GM19025 (cell line): Measurements from ENCODE around the gene OCA2.
A peak's percentile ranks its signal among the peaks of the same experiment; 100 is the strongest.
"Not testable (repeated sequence)": the region's sequence is repeated elsewhere in the genome, so short reads cannot be mapped to it uniquely, and the experiment has no call there.

Experiments used
- ATAC-seq: cut with Tn5 transposase; IDR thresholded peaks from one replicate; pipeline ENCODE4 v1.9.1; 2021; ENCODE audit warnings: mild to moderate bottlenecking, low read depth, moderate library complexity; ENCODE audit not compliant: unreplicated experiment

The OCA2 gene

DNA sequence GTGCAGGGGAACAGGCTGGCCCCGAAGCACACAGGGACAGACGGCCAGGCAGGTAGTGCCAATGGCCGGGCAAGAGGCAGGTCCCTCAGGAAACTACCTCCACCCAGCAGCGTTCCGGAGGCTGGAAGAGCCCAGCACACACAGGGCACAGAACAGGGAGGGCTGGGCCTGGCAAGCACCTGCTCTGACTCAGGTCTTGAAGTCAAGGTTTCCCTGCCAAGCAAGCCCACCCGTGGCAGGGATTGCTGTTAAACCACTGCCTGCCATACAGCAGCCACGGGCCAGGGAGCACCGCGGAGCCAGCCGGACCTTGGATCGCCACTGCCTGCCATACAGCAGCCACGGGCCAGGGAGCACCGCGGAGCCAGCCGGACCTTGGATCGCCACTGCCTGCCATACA is 22.5 kb upstream of the OCA2 start:
- ATAC-seq, result not testable (repeated sequence)

DNA sequence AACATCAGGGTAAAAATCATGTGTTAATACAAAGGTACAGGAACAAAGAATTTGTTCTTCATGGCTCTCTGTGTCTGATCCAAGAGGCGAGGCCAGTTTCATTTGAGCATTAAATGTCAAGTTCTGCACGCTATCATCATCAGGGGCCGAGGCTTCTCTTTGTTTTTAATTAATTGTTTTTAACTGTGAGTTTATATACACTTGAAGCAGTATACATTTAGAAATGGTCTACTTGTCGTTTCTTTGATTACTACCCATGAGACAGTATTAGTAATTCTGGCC is 21.2 kb upstream of the OCA2 start:
- ATAC-seq, result no peak

DNA sequence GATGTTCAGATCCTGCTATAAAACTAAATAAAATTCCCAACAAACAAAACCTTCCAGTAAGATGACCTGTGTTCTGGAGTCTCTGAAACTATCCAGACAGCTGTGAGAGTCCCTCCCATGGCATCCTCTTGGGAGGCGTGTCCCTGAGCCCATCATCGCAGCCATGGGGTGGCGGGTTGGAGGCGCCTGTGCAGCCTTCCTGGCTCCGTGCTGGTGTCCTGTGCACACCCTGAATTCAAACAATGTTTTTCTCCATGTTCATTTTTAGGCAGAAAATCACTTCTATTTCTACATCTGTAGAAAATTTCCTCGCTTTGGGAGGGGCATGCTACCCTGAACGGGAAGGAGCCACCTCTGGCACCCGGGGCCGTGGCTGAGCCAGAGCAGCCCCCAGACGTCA is 19.4 kb upstream of the OCA2 start:
- no peak for ATAC-seq

DNA sequence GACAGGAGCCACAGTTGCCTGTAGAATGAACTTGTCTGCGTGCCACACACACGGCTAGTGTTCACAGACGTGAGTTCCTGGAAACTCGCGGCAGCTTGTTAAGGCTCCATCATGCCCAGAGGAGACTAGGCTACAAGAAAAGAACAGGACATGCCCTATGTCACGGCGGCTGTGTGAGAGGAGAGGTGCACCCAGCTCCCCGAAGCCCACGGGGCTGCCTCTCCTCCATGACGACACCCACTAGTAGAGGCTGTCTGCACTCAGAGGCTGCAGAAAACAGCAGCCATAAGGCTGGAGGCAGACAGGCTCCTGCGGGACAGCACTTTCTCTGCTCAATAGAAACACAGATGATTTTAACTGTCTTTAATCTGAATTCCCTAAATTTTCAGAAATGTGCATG is 19.0 kb upstream of the OCA2 start:
- no peak for ATAC-seq

DNA sequence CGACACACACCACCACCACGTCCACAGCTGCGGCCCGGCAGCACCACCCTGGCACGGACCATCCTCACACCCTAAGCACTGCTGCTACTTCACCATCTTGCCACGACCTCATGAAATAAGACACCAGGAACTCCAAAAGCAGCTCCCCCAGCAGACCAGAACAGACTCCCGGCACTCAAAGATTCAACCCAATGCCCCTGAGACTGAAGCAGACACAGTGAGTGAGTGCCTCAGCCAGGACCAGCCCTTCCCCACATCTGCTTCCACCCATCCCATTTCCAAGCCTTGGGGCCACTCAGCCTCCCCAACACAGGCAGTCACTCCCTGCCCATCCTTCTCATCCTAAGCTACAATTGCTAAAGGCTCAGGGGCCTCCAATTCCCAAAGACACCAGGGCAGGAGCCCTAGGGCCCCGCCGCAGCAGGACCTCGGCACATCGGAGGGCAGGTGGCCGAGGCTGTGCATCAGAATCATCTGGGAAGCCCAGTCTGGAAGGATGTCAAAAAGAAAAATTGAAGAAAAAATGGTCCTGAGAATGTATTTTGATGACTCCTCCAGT is 18.4 kb upstream of the OCA2 start:
- no peak for ATAC-seq

DNA sequence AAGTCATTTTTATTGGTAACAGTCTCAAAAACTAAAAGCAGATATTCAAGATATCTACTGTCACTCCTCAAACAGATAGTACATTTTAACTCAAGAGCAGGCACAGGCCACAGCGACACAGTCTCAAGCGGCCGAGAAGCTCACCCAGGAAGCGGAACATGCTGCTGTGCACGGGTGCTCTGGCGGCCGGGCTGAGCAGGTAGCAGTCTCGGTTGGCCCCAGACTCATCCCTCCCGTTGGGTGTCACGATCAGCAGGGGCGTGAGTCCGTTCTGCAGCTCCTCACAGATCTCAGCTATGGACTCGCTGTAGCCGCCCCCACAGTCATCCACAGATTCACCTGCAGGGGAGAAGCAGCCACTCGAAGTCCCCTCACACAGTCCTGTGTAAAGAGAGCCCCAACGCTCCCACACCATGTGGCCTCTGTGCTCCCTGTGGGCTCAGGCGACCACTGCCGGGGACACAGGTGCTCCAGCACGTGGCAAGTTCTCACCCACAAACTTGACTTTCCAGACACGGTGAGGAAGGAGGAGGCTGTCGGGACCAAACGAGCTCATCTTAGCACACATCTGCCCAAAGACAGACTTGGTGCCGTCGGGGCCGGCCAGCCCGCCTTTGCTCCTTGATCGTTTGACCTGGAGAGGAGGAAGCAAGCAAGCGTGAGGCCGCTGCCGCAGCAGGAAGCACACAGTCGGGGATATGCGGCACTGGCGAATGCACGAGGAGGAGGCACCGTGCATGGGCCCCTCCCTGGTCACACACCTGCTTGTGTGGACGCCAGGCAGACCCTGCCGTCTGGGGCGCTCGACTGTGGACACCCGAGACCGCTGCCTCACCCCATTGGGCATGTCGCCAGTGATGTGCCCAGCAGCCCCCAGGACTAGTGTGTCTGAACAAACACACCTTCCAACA is 17.7 kb upstream of the OCA2 start:
- no peak for ATAC-seq

DNA sequence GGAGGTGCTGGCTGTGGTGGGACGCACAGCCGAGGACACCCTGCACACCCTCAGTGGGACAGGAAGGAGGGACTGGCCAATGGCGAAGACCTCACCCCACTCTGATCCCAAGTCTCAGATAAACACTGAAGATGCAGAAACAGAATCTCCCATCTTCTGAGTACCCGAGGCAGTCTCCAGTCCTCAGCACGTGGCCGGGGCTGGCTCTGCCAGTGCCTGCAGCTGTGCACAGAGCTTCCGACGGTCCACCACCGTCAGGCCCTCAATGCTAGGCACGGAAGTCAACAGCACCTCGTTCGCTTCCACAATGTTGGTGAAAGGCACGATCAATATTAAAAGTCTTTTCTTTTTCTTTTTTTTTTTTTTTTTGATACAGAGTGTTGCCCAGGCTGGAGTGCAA is 16.8 kb upstream of the OCA2 start:
- ATAC-seq, result no peak

DNA sequence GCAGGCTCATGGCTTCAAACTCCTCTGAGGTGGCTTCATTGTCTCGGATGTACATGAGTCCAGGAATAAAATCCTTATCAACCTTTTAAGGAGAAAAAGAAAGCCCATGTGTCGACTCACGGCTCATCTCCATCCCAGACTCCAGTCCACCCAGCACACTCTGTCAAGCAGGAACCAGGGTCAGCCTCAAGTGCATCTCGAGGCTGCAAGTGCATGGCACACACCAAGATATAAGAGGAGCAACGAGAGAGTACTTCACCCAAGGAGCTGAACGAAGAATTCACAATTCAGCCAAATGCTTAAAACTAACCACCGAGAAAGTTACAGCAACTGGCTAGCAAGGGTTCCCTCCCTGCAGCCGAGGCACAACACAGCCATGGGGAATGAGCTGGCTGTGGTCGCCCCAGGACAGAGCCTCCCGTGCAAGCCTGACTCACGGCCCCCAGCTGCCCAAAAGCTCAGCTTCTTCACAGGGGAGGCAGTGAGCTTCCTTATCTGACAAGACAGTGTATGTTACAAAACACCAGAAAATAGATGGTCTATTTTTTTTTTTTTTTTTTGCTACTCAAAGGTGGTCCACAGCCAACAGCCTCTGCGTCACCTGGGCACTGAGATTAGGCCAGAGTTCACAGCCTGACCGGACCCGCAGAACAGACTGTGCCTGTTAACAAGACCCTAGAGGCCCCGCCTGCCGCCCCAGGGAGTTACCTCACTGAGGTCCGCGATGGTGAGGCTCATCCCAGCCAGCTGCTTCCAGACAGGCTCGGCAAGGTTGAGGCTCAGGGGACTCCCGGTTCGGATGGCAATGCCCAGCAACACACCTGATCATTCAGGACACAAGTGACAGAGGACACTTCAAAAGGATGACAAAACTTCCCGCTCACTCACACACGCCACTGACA is 15.9 kb upstream of the OCA2 start:
- ATAC-seq, result no peak

DNA sequence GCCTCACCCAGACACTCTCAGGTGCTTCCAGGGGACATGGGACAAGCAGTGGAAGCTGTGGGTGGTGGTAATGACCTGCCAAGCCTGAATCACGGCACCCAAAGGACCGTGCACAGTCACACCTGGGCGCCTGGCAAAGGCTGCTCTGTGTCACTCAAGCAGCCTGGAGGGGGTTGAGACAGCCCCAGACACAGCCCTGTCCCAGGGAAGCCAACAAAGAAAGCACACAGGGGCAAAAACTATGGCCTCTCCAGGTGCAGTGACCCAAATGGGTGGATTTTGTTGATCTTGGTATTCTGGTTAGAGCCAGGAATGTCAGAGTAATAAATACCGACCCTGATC is 15.0 kb upstream of the OCA2 start:
- ATAC-seq, result no peak

DNA sequence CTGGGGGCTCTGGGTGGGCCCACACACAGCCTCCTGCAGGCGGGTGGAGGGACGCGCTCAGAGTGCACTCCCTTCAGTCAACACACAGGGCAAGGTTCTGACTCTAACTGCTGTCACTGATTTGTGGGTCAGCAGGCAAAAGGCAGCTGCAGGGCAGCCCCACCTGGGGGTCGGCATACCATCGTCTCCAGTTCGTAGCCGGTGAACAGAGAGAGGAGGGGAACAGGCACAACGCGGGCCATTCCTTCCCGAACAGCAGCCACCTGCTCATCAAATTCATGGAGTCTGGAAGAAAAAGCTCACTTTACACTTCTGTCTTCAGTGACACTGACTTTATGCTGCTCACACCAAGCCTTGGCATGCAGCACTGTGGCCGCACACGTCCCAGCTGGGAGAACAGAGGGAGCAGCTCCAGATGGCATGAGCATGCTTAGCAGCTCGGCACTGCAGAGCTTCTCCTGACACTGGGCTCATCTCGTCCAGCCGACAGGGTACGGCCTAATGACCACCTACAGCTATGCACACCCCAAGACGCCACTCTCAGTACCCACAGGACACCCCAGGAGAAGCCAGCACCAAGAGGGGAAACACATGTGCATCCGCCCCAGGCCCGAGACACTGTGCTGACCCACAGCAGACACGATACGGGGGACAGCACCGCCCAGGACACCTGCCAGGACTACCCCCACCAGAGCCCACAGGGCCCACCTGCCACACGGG is 14.4 kb upstream of the OCA2 start:
- no peak for ATAC-seq

DNA sequence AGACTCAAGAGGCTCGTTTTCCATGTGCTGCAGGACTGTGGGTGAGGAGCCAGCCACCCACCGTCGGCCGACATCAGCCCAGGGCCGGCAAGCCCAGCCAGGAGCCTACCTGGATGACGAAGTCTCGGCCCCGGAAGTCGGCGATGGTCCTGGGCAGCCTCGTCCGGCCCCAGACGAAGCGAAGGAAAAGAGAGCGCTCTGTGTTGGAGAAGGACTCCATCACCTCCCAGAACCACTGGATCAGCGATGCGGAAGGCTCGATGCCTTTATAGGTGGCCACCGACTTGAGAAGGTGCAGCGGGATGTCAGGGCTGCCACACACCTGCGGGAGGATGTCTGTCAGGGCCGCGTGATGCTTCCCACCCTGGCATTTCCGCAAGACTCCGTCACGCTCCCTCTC is 13.8 kb upstream of the OCA2 start:
- no peak for ATAC-seq

DNA sequence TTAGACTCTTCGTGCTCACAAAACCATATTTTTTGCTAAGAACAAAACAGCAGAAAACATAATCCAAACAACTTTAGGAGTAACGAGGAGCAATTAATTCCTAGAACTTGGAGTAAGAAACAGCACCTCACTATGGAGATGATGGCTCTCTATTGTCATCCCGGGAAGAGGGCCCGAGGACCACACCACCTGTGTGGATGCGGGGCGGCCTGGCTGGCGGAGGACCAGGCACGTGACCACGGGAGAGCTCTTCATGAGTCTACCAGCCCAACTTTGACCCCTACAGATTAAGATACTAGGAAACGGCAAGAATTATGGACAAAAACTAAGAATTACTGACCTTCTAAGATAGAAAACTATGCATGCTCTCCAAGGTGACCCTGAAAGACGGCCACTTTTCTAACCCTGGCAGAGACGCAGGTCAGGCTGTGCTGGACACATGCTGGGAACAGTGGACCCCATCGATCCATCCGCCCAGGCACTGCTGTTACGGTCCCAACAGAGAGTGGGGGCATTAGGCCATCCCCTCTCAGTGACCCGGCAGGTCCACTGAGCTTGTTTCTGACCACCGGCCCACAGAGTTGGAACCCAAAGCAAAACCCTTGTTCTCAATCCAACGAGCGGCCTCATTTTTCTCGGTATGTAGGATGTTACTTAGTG is 13.1 kb upstream of the OCA2 start:
- no peak for ATAC-seq

DNA sequence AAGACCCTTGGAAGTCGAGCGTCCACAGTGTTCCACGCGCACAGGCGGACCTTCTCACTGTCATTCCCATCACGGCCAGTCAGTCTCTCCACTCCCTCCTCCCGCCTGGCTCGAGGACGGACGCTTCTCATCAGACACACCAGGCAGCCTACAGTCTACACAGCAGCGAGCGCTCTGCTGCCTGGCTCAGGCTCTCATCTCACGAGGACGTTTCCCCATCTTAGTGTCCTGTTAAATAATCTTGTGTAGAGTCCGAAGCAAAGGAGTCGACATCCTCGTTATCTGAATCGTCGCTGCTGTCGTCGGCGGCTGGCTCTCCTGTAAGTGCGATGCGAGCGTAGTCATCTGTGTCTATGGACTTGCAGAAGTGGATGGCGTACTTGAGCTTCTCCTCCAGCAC is 12.4 kb upstream of the OCA2 start:
- no peak for ATAC-seq

DNA sequence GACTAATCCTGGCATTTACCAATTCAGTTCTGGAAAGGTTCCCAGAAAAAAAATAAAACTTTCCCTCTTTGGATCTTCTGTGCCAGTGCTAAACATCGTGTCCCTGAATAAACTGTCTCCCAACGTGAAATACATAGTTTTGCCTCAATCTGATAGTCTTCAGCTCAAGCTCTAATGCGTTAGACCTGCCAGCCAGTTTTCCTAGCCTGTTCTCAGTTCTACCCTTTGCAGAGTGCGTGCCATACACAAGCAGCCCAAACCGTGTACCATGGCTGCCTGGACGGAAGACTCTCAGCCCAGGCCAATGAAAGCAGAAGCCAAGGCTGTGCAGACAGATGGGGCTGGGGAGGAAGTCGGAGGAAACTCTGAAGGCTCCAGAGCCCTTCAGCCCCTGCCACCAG is 11.4 kb upstream of the OCA2 start:
- no peak for ATAC-seq

DNA sequence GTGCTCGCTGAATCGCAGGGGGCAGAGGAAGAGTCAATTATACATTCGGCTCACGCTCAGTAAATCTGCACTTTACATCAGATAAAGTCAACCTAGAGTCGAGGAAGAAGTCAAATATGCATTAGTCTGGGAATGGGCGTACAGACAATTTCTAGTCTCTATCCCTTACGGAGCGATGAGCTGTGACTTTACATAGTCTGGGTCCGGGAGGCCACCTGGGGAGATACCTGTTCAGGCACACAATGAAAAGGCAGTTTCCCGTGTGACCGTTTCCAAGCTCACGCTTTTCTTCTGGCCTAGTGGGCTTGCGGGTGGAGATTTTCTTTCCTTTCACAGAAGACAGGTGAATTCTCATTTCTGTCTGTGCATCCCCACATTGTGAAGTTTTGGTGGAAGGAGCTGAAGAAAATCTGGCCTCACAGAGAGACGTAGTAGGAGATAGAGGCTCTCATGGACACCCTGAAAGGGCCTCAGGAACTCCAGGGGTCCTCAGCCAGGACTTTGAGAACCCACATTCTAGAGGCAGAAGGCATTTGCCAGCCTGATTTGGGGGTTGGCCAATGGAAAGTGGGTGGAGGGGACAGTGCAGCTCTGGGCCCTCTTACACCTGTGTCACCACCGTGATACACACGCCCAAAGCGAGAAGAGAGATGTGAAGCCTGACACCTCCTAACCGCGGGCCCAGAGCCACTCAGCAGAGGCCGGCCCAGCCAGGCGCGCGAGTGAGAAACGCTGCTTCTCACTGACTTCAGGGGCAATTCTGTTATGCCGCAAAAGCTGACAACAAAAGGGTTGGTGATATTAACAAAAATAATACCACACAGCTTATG is 10.7 kb upstream of the OCA2 start:
- ATAC-seq, result no peak

DNA sequence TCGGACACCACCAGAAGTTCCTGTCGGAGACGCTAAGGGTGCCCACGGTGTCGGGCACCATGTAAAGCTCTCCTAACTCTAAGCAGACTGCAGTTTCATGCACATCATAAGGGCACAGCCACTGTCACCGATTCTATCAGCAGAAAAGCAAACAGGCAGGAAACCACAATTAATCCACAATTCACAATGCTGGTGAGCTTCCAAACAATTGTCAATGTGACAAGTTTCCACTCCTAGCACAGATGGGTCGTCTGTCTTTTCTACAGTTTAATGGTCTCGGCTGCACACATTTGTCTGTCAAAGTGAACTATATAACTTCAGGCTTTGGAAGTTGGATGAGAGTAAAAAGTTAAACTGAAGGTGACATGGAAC is 8.8 kb upstream of the OCA2 start:
- ATAC-seq, result no peak

DNA sequence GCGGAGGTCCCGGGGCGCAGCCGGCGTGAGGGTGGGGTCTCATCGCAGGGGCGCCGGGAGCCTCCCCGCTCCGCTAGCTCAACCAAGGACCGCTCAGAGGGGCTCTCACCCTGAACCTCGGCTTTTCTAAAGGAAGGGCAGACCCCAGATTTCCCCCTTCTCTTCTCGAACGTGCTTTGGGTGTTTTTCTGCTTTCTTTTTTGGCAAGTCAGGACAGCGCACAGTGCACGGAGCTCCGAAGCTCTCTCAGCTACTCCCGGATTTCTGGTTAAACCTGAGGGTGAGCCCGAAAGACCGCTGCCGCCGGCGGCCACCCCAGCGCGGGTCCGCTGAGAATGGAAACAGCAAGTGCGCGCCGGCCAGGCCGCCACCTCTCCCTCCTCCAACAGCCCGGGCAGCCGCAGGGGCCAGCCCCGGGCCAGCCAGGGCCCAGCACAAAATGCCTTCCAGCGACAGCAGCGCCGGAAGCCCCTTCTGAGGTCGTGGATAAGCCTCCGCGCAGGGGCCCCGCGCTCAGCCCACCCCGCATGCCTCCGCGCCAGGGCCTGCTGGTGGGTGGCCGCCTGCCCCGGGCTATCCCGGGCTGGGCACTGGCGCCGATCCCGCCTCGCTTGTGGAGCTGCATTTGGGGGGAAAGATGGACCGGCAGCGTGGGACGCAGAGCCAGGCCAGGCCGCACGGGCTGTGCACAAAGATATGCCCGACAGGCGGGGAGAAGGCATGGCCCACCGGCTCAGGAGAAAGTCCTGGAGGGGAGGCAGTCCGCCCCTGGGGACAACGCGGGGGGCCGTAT is 8.2 kb upstream of the OCA2 start:
- peak; percentile 34 for ATAC-seq

DNA sequence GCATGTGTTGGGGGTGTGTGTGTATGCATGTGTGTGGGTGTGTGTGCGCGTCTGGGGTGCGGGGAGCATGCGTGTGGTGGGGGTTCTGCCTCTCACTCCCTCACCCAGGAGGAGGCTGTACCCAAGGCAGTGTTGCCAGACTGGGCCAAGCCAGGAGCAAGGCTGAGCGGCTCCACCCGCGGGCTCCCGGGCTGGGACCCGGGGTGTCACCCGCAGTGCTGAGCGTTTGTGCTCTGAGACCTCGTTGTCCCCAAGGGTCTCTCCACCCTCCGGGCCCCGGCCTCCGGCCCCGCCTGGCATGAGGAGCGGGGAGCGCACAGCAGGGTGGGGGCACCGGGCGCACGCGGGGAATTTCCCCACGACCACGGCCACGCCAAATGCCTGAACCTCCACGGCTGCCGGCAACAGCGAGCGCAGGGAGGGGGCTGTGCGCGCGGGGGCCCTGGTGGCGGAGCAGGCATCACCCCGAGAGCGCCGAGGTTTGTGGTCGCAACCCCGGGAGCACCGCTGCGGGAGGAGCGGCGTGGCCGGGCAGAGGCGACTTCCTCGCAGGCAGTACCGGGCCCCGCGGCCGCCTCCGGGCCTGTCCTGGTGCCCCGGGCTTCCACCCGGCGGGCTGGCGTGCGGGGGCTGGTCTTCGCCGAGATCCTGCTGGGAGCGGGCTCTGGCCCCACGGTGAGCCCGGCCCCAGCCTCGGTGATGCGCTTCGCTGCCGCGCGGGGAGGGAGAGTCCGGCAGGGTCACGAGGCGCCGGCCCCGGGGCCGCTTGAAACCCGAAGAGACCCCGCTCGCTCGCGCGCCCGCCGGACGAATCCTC is 7.4 kb upstream of the OCA2 start:
- peak; percentile 31 for ATAC-seq
